ENCODE measurements around the gene POU4F1.
A peak's percentile ranks its signal among the peaks of the same experiment; 100 is the strongest.

The POU4F1 gene

GRCh38 chr13:78603240-78603957, at the start of gene POU4F1:
Gene POU4F1, minus strand, starts transcription at chr13:78603552. Its CDS starts 226 bp downstream, at chr13:78603326.
- DNase-seq (ENCODE audit: low read depth, low spot score), result peak; percentile 90

- no peak for DNase-seq (ENCODE audit: low read depth, low spot score)
Observed at GRCh38 chr13:78652651-78653050, 49.3 kb upstream of the POU4F1 start.

GRCh38 chr13:78650717-78651083, 47.3 kb upstream of the POU4F1 start:
- no peak for DNase-seq (ENCODE audit: low read depth, low spot score)

GRCh38 chr13:78649997-78650716, 46.8 kb upstream of the POU4F1 start:
- no peak for DNase-seq (ENCODE audit: low read depth, low spot score)

- peak; percentile 50 for DNase-seq (ENCODE audit: low read depth, low spot score)
Observed at GRCh38 chr13:78647109-78647678, 43.8 kb upstream of the POU4F1 start.

GRCh38 chr13:78638216-78638615, 34.9 kb upstream of the POU4F1 start:
- no peak for DNase-seq (ENCODE audit: low read depth, low spot score)

GRCh38 chr13:78636495-78636894, 33.1 kb upstream of the POU4F1 start:
- no peak for DNase-seq (ENCODE audit: low read depth, low spot score)

- no peak for DNase-seq (ENCODE audit: low read depth, low spot score)
Observed at GRCh38 chr13:78632996-78633395, 29.6 kb upstream of the POU4F1 start.

- no peak for DNase-seq (ENCODE audit: low read depth, low spot score)
Observed at GRCh38 chr13:78631077-78631476, 27.7 kb upstream of the POU4F1 start.

- DNase-seq (ENCODE audit: low read depth, low spot score), result no peak
Observed at GRCh38 chr13:78630511-78630910, 27.2 kb upstream of the POU4F1 start.

- no peak for DNase-seq (ENCODE audit: low read depth, low spot score)
Observed at GRCh38 chr13:78625384-78625783, 22.0 kb upstream of the POU4F1 start.

- no peak for DNase-seq (ENCODE audit: low read depth, low spot score)
Observed at GRCh38 chr13:78623132-78623531, 19.8 kb upstream of the POU4F1 start.

GRCh38 chr13:78620936-78621470, 17.7 kb upstream of the POU4F1 start:
- no peak for DNase-seq (ENCODE audit: low read depth, low spot score)

- no peak for DNase-seq (ENCODE audit: low read depth, low spot score)
Observed at GRCh38 chr13:78618411-78618810, 15.1 kb upstream of the POU4F1 start.

- DNase-seq (ENCODE audit: low read depth, low spot score), result no peak
Observed at GRCh38 chr13:78611040-78611439, 7.7 kb upstream of the POU4F1 start.

- no peak for DNase-seq (ENCODE audit: low read depth, low spot score)
Observed at GRCh38 chr13:78610381-78610883, 7.1 kb upstream of the POU4F1 start.

GRCh38 chr13:78609464-78610205, 6.3 kb upstream of the POU4F1 start:
- DNase-seq (ENCODE audit: low read depth, low spot score), result peak; percentile 66

- peak; percentile 30 for DNase-seq (ENCODE audit: low read depth, low spot score)
Observed at GRCh38 chr13:78608688-78609463, 5.5 kb upstream of the POU4F1 start.

GRCh38 chr13:78608252-78608687, 4.9 kb upstream of the POU4F1 start:
- DNase-seq (ENCODE audit: low read depth, low spot score), result no peak

- peak; percentile 88 for DNase-seq (ENCODE audit: low read depth, low spot score)
Observed at GRCh38 chr13:78607409-78608251, 4.3 kb upstream of the POU4F1 start.

Data from ELF-1 (cell line).